T-helper 22 cell (primary cell): ENCODE results near the gene HECA.

Experiments used
- DNase-seq: peaks from one replicate; pipeline ENCODE4 v3.0.0-alpha.2; 2020; ENCODE audit warnings: low read depth

The HECA gene

GRCh38 chr6:139161169-139161568 lies 26.3 kb downstream of the HECA start:
- DNase-seq: peak; percentile 78

- peak; percentile 67 for DNase-seq
Observed at GRCh38 chr6:139161817-139162284, 27.0 kb downstream of the HECA start.

DNA sequence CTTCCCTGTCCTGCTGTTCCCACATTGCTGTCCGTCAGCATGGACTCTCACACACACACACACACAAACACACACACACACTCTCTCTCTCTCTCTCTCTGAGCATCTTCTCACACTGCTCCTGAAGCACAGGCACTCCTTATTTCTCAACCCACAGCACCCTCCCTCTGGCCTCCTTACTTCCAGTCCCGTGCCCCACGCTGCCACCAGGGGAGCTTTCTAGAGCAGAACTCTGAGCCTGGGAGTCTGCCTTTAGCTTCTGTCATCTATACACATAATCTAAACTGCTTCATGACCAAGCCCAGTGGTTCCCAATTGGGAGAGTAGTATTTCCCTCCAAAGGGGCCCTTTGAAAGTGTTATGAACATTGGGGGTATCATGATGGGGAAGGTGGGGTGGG lies 29.1 kb downstream of the HECA start:
- no peak for DNase-seq

DNA sequence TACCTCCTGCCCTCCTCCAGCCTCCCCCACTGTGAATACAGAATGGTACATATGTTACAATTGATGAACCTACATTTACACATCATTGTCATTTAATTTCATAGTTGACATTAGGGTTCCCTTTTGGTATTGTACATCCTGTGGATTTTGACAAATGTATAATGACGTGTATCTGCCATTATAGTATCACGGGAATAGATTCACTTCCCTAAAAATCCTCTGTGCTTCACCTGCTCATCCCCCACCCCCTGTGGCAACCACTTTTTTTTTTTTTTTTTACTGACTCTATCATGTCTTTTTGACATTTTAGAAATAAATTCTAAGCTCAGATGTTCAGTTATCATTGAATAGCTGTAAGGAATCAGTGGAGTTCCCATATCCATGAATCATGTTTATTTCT lies 30.4 kb downstream of the HECA start:
- no peak for DNase-seq

- DNase-seq: no peak
Observed at GRCh38 chr6:139166238-139166955, 31.5 kb downstream of the HECA start.

DNA sequence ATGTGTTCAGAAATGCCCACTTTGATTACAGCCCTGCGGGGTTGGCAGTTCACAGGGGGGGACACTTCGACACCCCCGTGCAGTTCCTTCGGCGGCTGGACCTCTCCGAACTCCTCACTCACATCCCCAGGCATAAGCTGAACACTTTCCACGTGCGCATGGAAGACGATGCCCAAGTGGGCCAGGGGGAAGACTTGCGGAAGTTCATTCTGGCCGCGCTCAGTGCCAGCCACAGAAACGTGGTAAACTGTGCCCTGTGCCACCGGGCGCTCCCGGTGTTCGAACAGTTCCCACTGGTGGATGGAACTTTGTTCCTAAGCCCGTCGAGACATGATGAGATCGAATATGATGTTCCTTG lies 32.1 kb downstream of the HECA start:
- DNase-seq: no peak

GRCh38 chr6:139172151-139172550 lies 37.3 kb downstream of the HECA start:
- no peak for DNase-seq

DNA sequence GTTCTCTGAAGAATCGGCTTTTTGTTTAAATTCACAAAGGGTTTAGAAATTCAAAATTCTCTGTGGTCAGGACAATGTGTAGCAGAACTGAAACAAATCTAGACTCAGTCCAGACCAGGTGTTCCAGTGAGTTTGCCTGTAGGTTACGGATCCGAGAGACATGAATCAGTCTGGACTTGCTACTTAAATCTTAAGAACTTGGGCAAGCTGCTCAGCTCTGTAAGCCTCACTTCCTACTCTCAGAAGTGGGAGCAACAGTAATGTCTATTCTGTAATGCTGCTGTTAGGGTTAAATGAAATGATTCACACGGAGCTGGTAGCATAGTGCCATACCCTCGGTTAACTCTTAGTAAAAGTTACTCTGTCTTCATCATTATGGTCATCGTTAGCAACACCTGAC lies 37.7 kb downstream of the HECA start:
- DNase-seq: no peak

GRCh38 chr6:139173172-139173571 lies 38.3 kb downstream of the HECA start:
- DNase-seq: no peak

GRCh38 chr6:139173822-139174221 lies 38.9 kb downstream of the HECA start:
- DNase-seq: no peak

- no peak for DNase-seq
Observed at GRCh38 chr6:139174961-139175360, 40.1 kb downstream of the HECA start.

DNA sequence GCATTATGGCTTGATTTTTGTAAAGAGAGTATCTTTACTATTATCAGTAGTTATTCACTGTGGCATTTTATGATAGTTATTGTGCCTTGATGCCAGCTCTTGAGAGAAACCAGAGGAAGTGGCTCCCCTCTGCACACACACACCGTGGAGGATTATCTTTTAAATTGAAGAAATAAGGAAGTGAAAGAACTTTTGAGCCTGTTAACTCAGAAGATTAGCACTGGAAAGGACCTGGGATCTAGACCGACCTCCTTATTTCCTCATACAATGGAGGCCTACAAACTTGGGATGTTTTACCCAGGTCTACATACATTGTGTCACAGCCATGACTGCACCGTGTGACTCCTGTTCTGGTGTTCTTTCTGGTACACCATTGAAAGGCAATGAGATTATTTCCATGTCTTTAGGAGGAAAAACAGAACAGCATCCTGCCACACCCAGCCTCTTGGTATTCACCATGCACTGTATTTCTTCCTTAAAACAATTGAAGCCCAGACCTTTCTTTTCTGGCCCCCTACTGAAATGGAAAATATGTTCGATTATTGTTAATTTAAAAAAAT lies 40.6 kb downstream of the HECA start:
- no peak for DNase-seq

GRCh38 chr6:139181236-139181635 lies 46.4 kb downstream of the HECA start:
- no peak for DNase-seq

DNA sequence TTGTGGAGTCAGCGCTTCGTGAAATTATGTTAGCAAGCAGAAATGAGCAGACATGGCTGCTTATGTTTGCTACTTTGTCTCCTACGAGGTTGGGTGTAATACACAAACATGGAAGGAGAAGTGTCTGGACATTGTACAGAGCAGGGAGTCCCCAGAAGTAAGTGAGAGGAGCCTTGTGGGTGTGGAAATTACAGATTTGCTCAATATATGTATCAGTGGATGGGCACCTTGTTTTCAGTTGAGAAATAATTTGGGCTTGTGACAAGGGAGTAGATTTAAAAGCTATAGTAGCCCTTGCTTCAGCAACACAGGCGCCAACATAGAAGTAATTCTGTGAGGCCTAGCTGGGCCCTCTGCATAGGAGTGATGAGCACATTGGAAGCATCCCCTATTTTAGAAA lies 49.2 kb downstream of the HECA start:
- DNase-seq: no peak

- DNase-seq: no peak
Observed at GRCh38 chr6:139184459-139184858, 49.6 kb downstream of the HECA start.

DNA sequence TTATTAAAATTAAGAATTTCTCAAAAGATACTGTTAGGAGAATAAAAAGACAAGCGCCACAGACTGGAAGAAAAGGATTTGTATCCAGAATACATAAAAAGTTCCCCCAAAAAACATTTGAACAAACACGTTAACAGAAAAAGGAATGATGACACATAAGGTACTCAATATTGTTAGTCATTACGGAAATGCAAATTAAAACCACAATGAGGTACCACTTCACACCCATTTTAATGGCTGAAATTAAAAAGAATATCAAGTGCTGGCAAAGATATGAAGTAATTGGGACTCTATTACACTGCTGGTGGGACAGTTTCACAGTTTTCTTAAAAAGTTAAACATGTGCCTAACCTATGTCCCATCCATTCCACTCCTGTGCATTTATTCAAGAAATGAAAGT lies 51.4 kb downstream of the HECA start:
- DNase-seq: no peak

DNA sequence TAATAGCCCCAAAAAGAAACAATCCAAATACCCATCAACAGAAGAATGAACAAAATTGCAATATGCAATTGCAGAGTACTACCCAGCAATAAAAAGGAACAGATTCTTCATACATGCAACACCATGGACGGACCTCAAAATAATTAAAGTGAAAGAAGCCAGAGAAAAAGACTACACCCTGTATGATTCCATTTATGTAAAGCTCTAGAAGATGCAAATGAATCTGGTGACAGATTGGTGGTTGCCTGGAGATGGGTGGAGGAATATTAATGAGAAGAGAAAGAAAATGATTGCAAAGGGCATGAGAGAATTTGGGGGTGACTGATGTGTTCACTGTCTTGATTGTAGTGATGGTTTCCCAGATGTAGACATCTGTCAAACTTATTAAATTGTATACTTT lies 51.8 kb downstream of the HECA start:
- no peak for DNase-seq

DNA sequence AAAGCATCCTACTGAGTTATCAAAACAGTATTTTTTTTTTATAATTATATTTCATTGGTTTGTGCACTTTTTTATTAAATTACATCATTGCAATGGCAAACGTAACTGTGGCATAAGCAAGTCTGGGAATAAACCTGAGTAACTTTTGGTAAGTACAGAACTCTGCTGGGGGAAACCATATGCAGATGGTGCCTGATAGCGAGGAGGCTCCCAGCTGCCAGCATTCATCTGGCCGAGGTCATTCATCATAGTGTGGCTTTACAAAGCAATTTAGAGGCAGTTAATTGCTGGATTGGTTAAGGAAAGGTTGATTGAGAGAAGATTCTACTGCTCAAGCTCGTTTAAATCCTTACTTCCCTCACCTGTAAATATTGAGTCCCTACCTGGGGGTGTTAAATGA lies 52.6 kb downstream of the HECA start:
- DNase-seq: no peak

DNA sequence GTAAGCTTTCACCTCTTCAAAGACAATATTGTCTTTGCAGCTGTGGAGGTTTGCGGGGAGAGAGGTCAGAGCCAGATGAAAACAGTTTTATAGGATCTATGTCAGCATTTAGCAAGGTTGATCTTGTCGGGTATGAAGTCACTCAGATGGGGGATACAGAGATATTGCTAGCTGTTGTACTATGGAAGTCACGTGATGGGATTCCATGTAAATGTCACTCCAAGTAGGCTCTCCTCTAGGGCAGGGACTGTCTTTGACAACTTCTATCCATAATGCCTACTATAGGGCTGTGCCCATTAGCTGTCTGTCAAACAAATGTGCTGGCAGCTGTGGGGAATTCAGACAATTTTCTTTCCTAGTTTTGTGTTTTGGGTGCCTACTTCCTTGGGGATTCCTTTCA lies 54.8 kb downstream of the HECA start:
- DNase-seq: no peak

GRCh38 chr6:139194740-139195139 lies 59.9 kb downstream of the HECA start:
- DNase-seq: no peak

GRCh38 chr6:139198529-139199288 lies 63.8 kb downstream of the HECA start:
- no peak for DNase-seq

- DNase-seq: no peak
Observed at GRCh38 chr6:139201378-139201777, 66.5 kb downstream of the HECA start.

GRCh38 chr6:139204978-139205377 lies 70.1 kb downstream of the HECA start:
- no peak for DNase-seq
